ENCODE measurements around the gene RAD51B.

RAD51B gene

GRCh38 chr14:68104518-68104917 lies 284.9 kb downstream of the RAD51B start (continued):
- TF ChIP-seq ZNF654 (tag by site-specific recombination; IDR thresholded peaks at IDR 0.05; ENCODE audit: low read depth) (no peak), RBAK (tag by site-specific recombination; IDR thresholded peaks at IDR 0.05) (no peak), ZNF114 (tag by site-specific recombination; IDR thresholded peaks at IDR 0.05) (no peak), ZNF768 (tag by site-specific recombination; IDR thresholded peaks at IDR 0.05) (no peak), ZNF239 (tag by site-specific recombination; IDR thresholded peaks at IDR 0.05) (no peak), ZNF433 (tag by site-specific recombination; IDR thresholded peaks at IDR 0.05; ENCODE audit: low read depth) (no peak), ZNF169 (tag by site-specific recombination; IDR thresholded peaks at IDR 0.05) (no peak), MYNN (tag by site-specific recombination; IDR thresholded peaks at IDR 0.05; ENCODE audit: borderline replicate concordance) (no peak), AEBP2 (tag by site-specific recombination; IDR thresholded peaks at IDR 0.05; ENCODE audit: borderline replicate concordance) (no peak), PRDM10 (tag by site-specific recombination; IDR thresholded peaks at IDR 0.05) (peak; percentile 41; the same call in 1 of the 2 replicates), ZNF76 (tag by site-specific recombination; IDR thresholded peaks at IDR 0.05; ENCODE audit: borderline replicate concordance, low read depth) (no peak), SCRT2 (tag by site-specific recombination; IDR thresholded peaks at IDR 0.05) (peak; percentile 67), ZNF280D (tag by site-specific recombination; IDR thresholded peaks at IDR 0.05) (no peak), ZFP41 (tag by site-specific recombination; IDR thresholded peaks at IDR 0.05; ENCODE audit: borderline replicate concordance) (no peak), ZNF391 (tag by site-specific recombination; IDR thresholded peaks at IDR 0.05; ENCODE audit: borderline replicate concordance, low read depth) (peak; percentile 63; the same call in 1 of the 2 replicates), ZBTB44 (tag by site-specific recombination; IDR thresholded peaks at IDR 0.05) (peak; percentile 87), ZNF23 (tag by site-specific recombination; IDR thresholded peaks at IDR 0.05; ENCODE audit: borderline replicate concordance) (no peak), ZNF174 (tag by site-specific recombination; IDR thresholded peaks at IDR 0.05) (no peak), MZF1 (tag by site-specific recombination; IDR thresholded peaks at IDR 0.05; ENCODE audit: borderline replicate concordance) (no peak), ZBTB21 (tag by site-specific recombination; IDR thresholded peaks at IDR 0.05) (peak; percentile 78), ZNF133 (tag by site-specific recombination; IDR thresholded peaks at IDR 0.05) (no peak), ZNF596 (tag by site-specific recombination; IDR thresholded peaks at IDR 0.05) (peak; percentile 60; the same call in 1 of the 2 replicates), ZNF791 (tag by site-specific recombination; IDR thresholded peaks at IDR 0.05) (no peak), ZNF148 (tag by site-specific recombination; IDR thresholded peaks at IDR 0.05; ENCODE audit: borderline replicate concordance) (no peak), ZNF501 (tag by site-specific recombination; IDR thresholded peaks at IDR 0.05) (no peak), ZNF549 (tag by site-specific recombination; IDR thresholded peaks at IDR 0.05) (no peak), ZNF302 (tag by site-specific recombination; IDR thresholded peaks at IDR 0.05; ENCODE audit: low read depth) (no peak)

Measured in HEK293 (cell line).